Testis (tissue), 3 donors: Measurements from ENCODE around the gene EXOSC7. TPM values are rescaled to one million over a fixed set of nuclear protein-coding genes. Genes with fewer than 3 reads are reported as not detected.
"Not testable (repeated sequence)": the region's sequence is repeated elsewhere in the genome, so short reads cannot be mapped to it uniquely, and the experiment has no call there.

Source experiments
- DNase-seq: peaks from one replicate; pipeline ENCODE4 v3.0.0-alpha.2; 2019
- H3K27ac ChIP-seq, 2 donors: fragments of 200-600 bp; sonication (generic); one replicate each; pipeline ENCODE4 v1.5.1; 2019
- H3K27me3 ChIP-seq: fragments of 200-600 bp; sonication (generic); one replicate; pipeline ENCODE4 v1.5.1; 2019
- H3K36me3 ChIP-seq: fragments of 200-600 bp; sonication (generic); one replicate; pipeline ENCODE4 v1.5.1; 2017; ENCODE audit warnings: low read depth; ENCODE audit errors: missing control alignments
- H3K4me1 ChIP-seq: fragments of 200-600 bp; sonication (generic); one replicate; pipeline ENCODE4 v1.5.1; 2019
- H3K4me3 ChIP-seq, 2 donors: fragments of 200-600 bp; sonication (generic); one replicate each; pipeline ENCODE4 v1.5.1; 2017 to 2019
- H3K9me3 ChIP-seq: fragments of 200-600 bp; sonication (generic); one replicate; pipeline ENCODE4 v1.5.1; 2017
- CTCF ChIP-seq, 3 experiments: fragments of 450-650 bp in 2 of 3; fragments of 200-600 bp in 1 of 3; sonication (generic) in 1 of 3; IDR thresholded peaks; one replicate each; pipeline ENCODE4 v1.5.1; 2016 to 2019; ENCODE audit warnings: antibody characterized with exemption in 3 of 3, mild to moderate bottlenecking in 2 of 3, moderate library complexity in 1 of 3
- POLR2A ChIP-seq: fragments of 450-650 bp; IDR thresholded peaks from one replicate; pipeline ENCODE4 v1.6.1; 2017; ENCODE audit warnings: antibody characterized with exemption, mild to moderate bottlenecking, moderate library complexity
- WGBS, 2 donors: methylation state at CpG; one replicate each; pipeline ENCODE4 v1.1.5; 2018; 5-methylcytosine and 5-hydroxymethylcytosine counted together
- intact Hi-C: fragments of 100-400 bp; cut with DNase I; formaldehyde crosslinking; loops from one replicate; pipeline ENCODE4 v1.15.1; 2023; ENCODE audit warnings: low total_unique reads
- polyA plus RNA-seq: library from polyadenylated mRNA; stranded (reverse); fragments of 350-450 nt; fragmentation: Illumina TruSeq; extraction: RNeasy Lipid Tissue Mini Kit (QIAGEN cat#74804); gene quantifications from one replicate; pipeline ENCODE4 v1.2.3, GENCODE V29; 2014; ENCODE audit warnings: low read depth, low replicate concordance; ENCODE audit not compliant: insufficient read depth
- total RNA-seq, 2 donors: library from RNA; depleted of rRNA; stranded (reverse); fragments of >200 nt; gene quantifications; one replicate each; pipeline ENCODE4 v1.2.3, GENCODE V29; 2016

EXOSC7 gene
- total and polyA plus RNA-seq, 3 donors from 2014 or later, result 63.3 to 71.5 (median 66.3) TPM

GRCh38 chr3:44939581-44940036 lies 36.4 kb upstream of the EXOSC7 start:
- WGBS, 2 donors, result 63 to 69% methylated on average over 6 of the region's 6 CpGs
- DNase-seq, result no peak
- no peak overlapping the region for H3K27ac ChIP-seq
- H3K4me3 ChIP-seq, result no peak overlapping the region
- TF ChIP-seq CTCF (IDR thresholded peaks at IDR 0.05) (no peak), POLR2A (no peak)
- no peaks in the 10 kb centered on the region for H3K36me3 ChIP-seq
- no peaks in the 10 kb centered on the region for H3K9me3 ChIP-seq
- no peaks in the 10 kb centered on the region for H3K4me1 ChIP-seq
- no peaks in the 10 kb centered on the region for H3K27me3 ChIP-seq
- intact Hi-C loops, result no loop called here

GRCh38 chr3:44942202-44942921 lies 33.7 kb upstream of the EXOSC7 start:
- Histone ChIP-seq H3K4me1 (no peaks in the 10 kb centered on the region), H3K9me3 (no peaks in the 10 kb centered on the region), H3K27me3 (no peaks in the 10 kb centered on the region), H3K4me3 (no peak overlapping the region), H3K27ac (no peak overlapping the region), H3K36me3 (no peaks in the 10 kb centered on the region)
- WGBS, 2 donors, result 90 to 92% methylated on average over 9 of the region's 9 CpGs
- no peak for DNase-seq
- TF ChIP-seq CTCF (IDR thresholded peaks at IDR 0.05), result no peak
- intact Hi-C loops, result no loop called here

GRCh38 chr3:44948239-44948638 lies 27.8 kb upstream of the EXOSC7 start:
- TF ChIP-seq CTCF (IDR thresholded peaks at IDR 0.05) (no peak), POLR2A (no peak)
- Histone ChIP-seq H3K27ac (no peak overlapping the region), H3K9me3 (no peaks in the 10 kb centered on the region), H3K36me3 (no peaks in the 10 kb centered on the region), H3K4me1 (no peaks in the 10 kb centered on the region), H3K4me3 (no peak overlapping the region), H3K27me3 (no peaks in the 10 kb centered on the region)
- DNase-seq, result no peak
- intact Hi-C loops, result no loop called here
- WGBS, 2 donors, result 95 to 98% methylated on average over 3 of the region's 3 CpGs

- H3K4me1 ChIP-seq, H3K27ac ChIP-seq, DNase-seq, intact Hi-C loops, H3K36me3 ChIP-seq, H3K4me3 ChIP-seq, H3K9me3 ChIP-seq, H3K27me3 ChIP-seq: not testable (repeated sequence)
- 92 to 94% methylated on average over 4 of the region's 4 CpGs for WGBS, 2 donors
Observed at GRCh38 chr3:44949770-44950169, 26.3 kb upstream of the EXOSC7 start.

GRCh38 chr3:44950275-44950734 lies 25.7 kb upstream of the EXOSC7 start:
- H3K9me3 ChIP-seq, result no peaks in the 10 kb centered on the region
- TF ChIP-seq CTCF (IDR thresholded peaks at IDR 0.05), result no peak
- TF ChIP-seq POLR2A, result no peak
- no peaks in the 10 kb centered on the region for H3K27me3 ChIP-seq
- no peak overlapping the region for H3K27ac ChIP-seq
- no peak for DNase-seq
- 54 to 87% methylated on average over 2 of the region's 2 CpGs for WGBS, 2 donors
- H3K4me3 ChIP-seq, result no peak overlapping the region
- intact Hi-C loops, result no loop called here
- no peaks in the 10 kb centered on the region for H3K36me3 ChIP-seq
- H3K4me1 ChIP-seq, result no peaks in the 10 kb centered on the region
